Body of pancreas (tissue), 4 donors: ENCODE measurements around the gene THSD4. TPM values are rescaled to one million over a fixed set of nuclear protein-coding genes. Genes with fewer than 3 reads are reported as not detected.
A peak's percentile ranks its signal among the peaks of the same experiment; 100 is the strongest.

Experiments
- ATAC-seq: fragments of 150-250 bp; one replicate; pipeline ENCODE4 v1.9.1; 2016
- DNase-seq, 4 donors: peaks; one replicate each; pipeline ENCODE4 v3.0.0-alpha.2; 2019
- H3K27ac ChIP-seq, 4 donors: fragments of 200-600 bp; sonication (generic); 1 replicate in 3 of 4; 2 replicates in 1 of 4; pipeline versions ENCODE4 v1.5.1 to v1.6.1; 2016 to 2019; ENCODE audit warnings: mild to moderate bottlenecking in 1 of 4, mixed read lengths in 1 of 4, moderate library complexity in 1 of 4
- H3K27me3 ChIP-seq, 2 donors: fragments of 200-600 bp; sonication (generic); one replicate each; pipeline ENCODE4 v1.6.0; 2016; ENCODE audit warnings: mild to moderate bottlenecking in 1 of 2
- H3K36me3 ChIP-seq, 2 donors: fragments of 200-600 bp; sonication (generic); replicated peaks in 1 of 2; 2 replicates each; pipeline ENCODE4 v1.5.1; 2016; ENCODE audit warnings: low read depth in 2 of 2; ENCODE audit not compliant: insufficient read depth in 1 of 2
- H3K4me1 ChIP-seq: fragments of 200-600 bp; sonication (generic); one replicate; pipeline ENCODE4 v1.6.0; 2016
- H3K4me3 ChIP-seq, 2 donors: fragments of 200-600 bp; sonication (generic); 1 replicate in 1 of 2; 2 replicates in 1 of 2; pipeline ENCODE4 v1.5.1; 2016 to 2019
- H3K9me3 ChIP-seq, 3 donors: fragments of 200-600 bp; sonication (generic); 1 replicate in 2 of 3; 2 replicates in 1 of 3; pipeline ENCODE4 v1.5.1; 2016
- CTCF ChIP-seq, 7 experiments: fragments of 450-650 bp in 4 of 7; fragments of 200-600 bp in 3 of 7; sonication (generic) in 3 of 7; IDR thresholded peaks; one replicate each; pipeline ENCODE4 v1.5.1; 2016 to 2019; ENCODE audit warnings: antibody characterized with exemption in 7 of 7
- POLR2A ChIP-seq, 3 donors: fragments of 450-650 bp; IDR thresholded peaks; one replicate each; pipeline ENCODE4 v1.6.1; 2016; ENCODE audit warnings: antibody characterized with exemption in 3 of 3, mild to moderate bottlenecking in 2 of 3
- WGBS, 2 donors: methylation state at CpG; one replicate each; pipeline ENCODE4 v1.1.5; 2017; 5-methylcytosine and 5-hydroxymethylcytosine counted together
- intact Hi-C: fragments of 100-400 bp; cut with DNase I; formaldehyde crosslinking; loops from one replicate; pipeline ENCODE4 v1.15.1; 2023
- total RNA-seq, 2 donors: library from RNA; depleted of rRNA; stranded (reverse); fragments of >200 nt; gene quantifications; one replicate each; pipeline ENCODE4 v1.1.0, GENCODE V29; 2016

Gene THSD4
- total RNA-seq, 2 donors from 2014 or later = 12.9 to 16.1 TPM

GRCh38 chr15:71518661-71519060 is 403.4 kb downstream of the THSD4 start:
- ATAC-seq = no peak
- intact Hi-C loops = no loop called here
- 77 to 85% methylated on average over 2 of the region's 2 CpGs for WGBS, 2 donors

DNA sequence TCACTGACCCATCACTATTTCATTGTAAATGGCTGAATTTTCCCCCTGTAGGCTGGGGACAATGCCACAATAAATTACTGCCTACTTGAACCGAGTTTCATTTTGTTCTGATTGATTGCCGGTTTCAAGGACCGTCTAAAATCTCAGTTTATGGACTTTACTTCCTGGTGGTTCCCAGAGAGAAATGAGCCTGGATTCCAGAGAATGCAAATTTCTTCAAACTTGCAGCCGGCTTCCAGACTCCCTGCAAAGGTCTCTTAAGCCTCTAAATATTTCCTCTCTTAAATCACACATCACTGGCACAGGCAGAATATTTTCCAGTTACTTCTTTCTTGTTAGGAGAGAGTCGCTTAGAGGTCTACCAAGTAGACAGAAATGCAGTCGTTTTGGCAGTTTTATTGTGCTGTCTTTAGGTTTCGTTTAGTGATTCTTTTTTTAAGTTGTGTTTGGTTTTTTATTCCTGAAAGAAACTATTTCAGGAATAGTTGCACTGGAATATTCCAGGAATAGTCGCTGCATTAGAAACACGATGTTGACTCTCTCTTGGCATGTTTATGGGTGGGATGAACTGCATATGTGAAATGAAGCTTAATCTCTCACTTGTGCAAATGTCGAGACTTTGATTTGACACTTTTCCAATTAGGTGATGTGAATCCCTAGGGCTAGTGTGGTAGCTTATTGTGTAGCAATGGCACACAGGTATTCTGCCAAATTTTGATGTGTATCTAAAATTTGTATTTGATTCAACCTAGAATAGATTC is 411.0 kb downstream of the THSD4 start:
- ATAC-seq = peak; percentile 77
- H3K27ac ChIP-seq = peak overlapping the region in 3 of 4 donors; percentile 1 to 71 (median 62)
- H3K4me3 ChIP-seq = no peak overlapping the region

More at GRCh38 chr15:71518661-71519060, 403.4 kb downstream of the THSD4 start:
- Histone ChIP-seq H3K9me3 (no peaks in the 10 kb centered on the region), H3K27me3 (no peaks in the 10 kb centered on the region), H3K36me3 (no peaks in the 10 kb centered on the region), H3K27ac (no peak overlapping the region), H3K4me3 (no peak overlapping the region), H3K4me1 (peaks cover 6% of the 10 kb centered on the region)
- TF ChIP-seq CTCF (IDR thresholded peaks at IDR 0.05) = no peak
- no peak for TF ChIP-seq POLR2A (IDR thresholded peaks at IDR 0.05)
- no peak for DNase-seq

DNA sequence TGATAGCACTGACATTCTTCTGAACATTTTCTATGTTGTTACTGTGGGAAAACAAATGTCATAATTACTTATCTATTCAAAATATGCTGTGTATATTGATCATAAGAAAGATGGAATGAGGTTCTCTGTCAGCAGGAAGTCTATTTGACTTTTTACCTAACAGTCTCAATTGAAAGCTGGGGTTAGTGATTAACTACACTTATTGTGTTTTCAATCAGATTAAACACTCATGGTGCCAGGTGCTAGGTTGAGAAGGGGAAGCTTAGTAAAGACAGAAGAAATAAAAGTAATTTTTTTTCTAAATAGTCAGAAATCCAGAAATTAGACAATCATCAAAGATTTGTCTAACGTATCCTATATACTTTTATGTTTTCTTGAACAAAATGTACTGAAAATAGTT is 414.1 kb downstream of the THSD4 start:
- TF ChIP-seq POLR2A (IDR thresholded peaks at IDR 0.05) (no peak), CTCF (IDR thresholded peaks at IDR 0.05) (no peak)
- Histone ChIP-seq H3K4me1 (peaks cover 23% of the 10 kb centered on the region), H3K27me3 (no peaks in the 10 kb centered on the region), H3K9me3 (no peaks in the 10 kb centered on the region), H3K36me3 (no peaks in the 10 kb centered on the region), H3K4me3 (no peak overlapping the region), H3K27ac (peak overlapping the region in 1 of 4 donors; percentile 29)
- 26 to 55% methylated on average over 1 of the region's 1 CpG for WGBS, 2 donors
- intact Hi-C loops = no loop called here
- ATAC-seq = peak; percentile 49
- DNase-seq = no peak

More for the DNA sequence above, 411.0 kb downstream of the THSD4 start:
- no peak for TF ChIP-seq POLR2A (IDR thresholded peaks at IDR 0.05)
- TF ChIP-seq CTCF (IDR thresholded peaks at IDR 0.05) = peak in 1 of 7 experiments; percentile 8
- no peaks in the 10 kb centered on the region for H3K9me3 ChIP-seq
- H3K36me3 ChIP-seq = no peaks in the 10 kb centered on the region
- 18 to 20% methylated on average over 10 of the region's 10 CpGs for WGBS, 2 donors
- no peaks in the 10 kb centered on the region for H3K27me3 ChIP-seq
- peak in 1 of 4 donors; percentile 3 for DNase-seq
- peaks cover 23% of the 10 kb centered on the region for H3K4me1 ChIP-seq
- intact Hi-C loops = no loop called here

DNA sequence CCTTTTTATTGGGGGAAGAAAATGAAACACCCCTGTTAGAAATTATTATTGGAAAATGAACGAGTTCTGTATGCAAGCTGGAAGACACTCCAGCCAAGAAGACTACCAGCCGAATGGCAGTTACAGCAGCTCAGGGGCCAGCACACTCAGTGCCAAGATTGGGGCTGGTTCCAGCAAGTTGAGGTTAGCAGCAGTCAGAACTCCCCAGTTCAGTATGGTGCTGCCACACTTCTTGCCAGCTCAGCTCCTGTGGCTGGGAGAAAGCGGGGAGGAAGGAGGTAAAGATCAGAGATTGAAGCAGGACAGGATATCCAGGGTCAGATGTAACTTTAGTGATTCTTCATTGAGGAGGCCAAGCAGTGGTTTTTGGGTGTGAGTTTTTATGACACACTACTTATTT is 414.8 kb downstream of the THSD4 start:
- WGBS, 2 donors = 56 to 62% methylated on average over 3 of the region's 3 CpGs
- H3K9me3 ChIP-seq = no peaks in the 10 kb centered on the region
- no peaks in the 10 kb centered on the region for H3K36me3 ChIP-seq
- no peaks in the 10 kb centered on the region for H3K27me3 ChIP-seq
- no peak overlapping the region for H3K4me3 ChIP-seq
- ATAC-seq (no peak), DNase-seq (no peak)
- intact Hi-C loops = no loop called here
- peaks cover 23% of the 10 kb centered on the region for H3K4me1 ChIP-seq
- TF ChIP-seq CTCF (IDR thresholded peaks at IDR 0.05) = no peak
- TF ChIP-seq POLR2A (IDR thresholded peaks at IDR 0.05) = no peak
- peak overlapping the region in 1 of 4 donors; percentile 29 for H3K27ac ChIP-seq

- no peak for ATAC-seq
- Histone ChIP-seq H3K9me3 (no peaks in the 10 kb centered on the region), H3K27ac (no peak overlapping the region), H3K36me3 (no peaks in the 10 kb centered on the region), H3K27me3 (no peaks in the 10 kb centered on the region), H3K4me1 (peaks cover 13% of the 10 kb centered on the region), H3K4me3 (no peak overlapping the region)
- peak in 2 of 7 experiments; percentile 4 to 11 for TF ChIP-seq CTCF (IDR thresholded peaks at IDR 0.05)
- no peak for TF ChIP-seq POLR2A (IDR thresholded peaks at IDR 0.05)
- intact Hi-C loops = no loop called here
- DNase-seq = no peak
- WGBS, 2 donors = 64 to 78% methylated on average over 6 of the region's 6 CpGs
These were observed 417.7 kb downstream of the THSD4 start for GRCh38 chr15:71532994-71533393.
